GM12878 (cell line): ENCODE data around the gene PRR13. TPM values are rescaled to one million over a fixed set of nuclear protein-coding genes. Genes with fewer than 3 reads are reported as not detected.
"Not testable (repeated sequence)": the region's sequence is repeated elsewhere in the genome, so short reads cannot be mapped to it uniquely, and the experiment has no call there.

ENCODE experiments used
- ATAC-seq: fragments of 200-7000 bp; cut with Tn5 transposase; 3 replicates; pipeline ENCODE4 v1.9.1; 2020; ENCODE audit warnings: mild to moderate bottlenecking, moderate library complexity
- BruUV-seq: library from RNA; stranded (reverse); fragments of 400-500 nt; replicated peaks from 2 replicates; lab custom pipeline; 2021; lab: Mats Ljungman, UMichigan
- CTCF ChIA-PET: fragments of 300-600 bp; sonication (Branson Sonifier 250); formaldehyde crosslinking; extraction: SDS; loops from one replicate; lab custom pipeline; 2021; ENCODE audit warnings: inconsistent platforms; lab: Yijun Ruan, JAX
- POLR2A ChIA-PET: fragments of 350-600 bp; formaldehyde crosslinking; extraction: SDS; loops from one replicate; lab custom pipeline; 2021; ENCODE audit warnings: inconsistent platforms; lab: Charles Lee
- RAD21 ChIA-PET: fragments of 300-600 bp; sonication (Branson Sonifier 250); formaldehyde crosslinking; loops from one replicate; lab custom pipeline; 2023; ENCODE audit warnings: antibody characterized with exemption; ENCODE audit not compliant: unreplicated experiment; lab: Charles Lee
- SMC1A ChIA-PET: fragments of 300-600 bp; sonication (Branson Sonifier 250); formaldehyde crosslinking; loops from one replicate; lab custom pipeline; 2023; ENCODE audit not compliant: unreplicated experiment, uncharacterized antibody; lab: Charles Lee
- DNase-seq: peaks from one replicate; pipeline ENCODE4 v3.0.0-alpha.2; 2011; ENCODE audit warnings: low read depth, low spot score
- FAIRE-seq: peaks from 3 replicates; lab custom pipeline; 2011; peaks lifted over from hg19 to GRCh38; lab: Jason Lieb, UNC
- H2AFZ ChIP-seq: 2 replicates; pipeline ENCODE4 v1.6.0; 2011; ENCODE audit warnings: low read depth, low read length, control low read depth; ENCODE audit not compliant: control insufficient read depth
- H3K27ac ChIP-seq: 2 replicates; pipeline ENCODE4 v1.5.1; 2011; ENCODE audit warnings: control low read depth; ENCODE audit not compliant: control insufficient read depth, insufficient read depth
- H3K27me3 ChIP-seq, 2 experiments: replicated peaks in 1 of 2; 2 replicates each; pipeline versions ENCODE4 v1.6.0 to v1.6.1; 2011; ENCODE audit warnings: low read length in 1 of 2; ENCODE audit not compliant: control insufficient read depth in 2 of 2, insufficient read depth in 2 of 2
- H3K36me3 ChIP-seq, 2 experiments: 2 replicates each; pipeline ENCODE4 v1.5.1; 2011; ENCODE audit warnings: low read length in 1 of 2; ENCODE audit not compliant: control insufficient read depth in 2 of 2, insufficient read depth in 2 of 2
- H3K4me1 ChIP-seq: 2 replicates; pipeline ENCODE4 v1.6.1; 2011; ENCODE audit warnings: mild to moderate bottlenecking, low read length, moderate library complexity, mixed read lengths; ENCODE audit not compliant: control insufficient read depth, insufficient read depth
- H3K4me2 ChIP-seq: 2 replicates; pipeline ENCODE4 v1.6.0; 2011; ENCODE audit warnings: control low read depth; ENCODE audit not compliant: control insufficient read depth, insufficient read depth
- H3K4me3 ChIP-seq: fragments of 200-600 bp; sonication (generic); 2 replicates; pipeline ENCODE4 v1.5.1; 2016
- H3K79me2 ChIP-seq: 2 replicates; pipeline ENCODE4 v1.6.0; 2011; ENCODE audit warnings: low read length; ENCODE audit not compliant: control insufficient read depth, insufficient read depth
- H3K9ac ChIP-seq: 2 replicates; pipeline ENCODE4 v1.8.0; 2011; ENCODE audit warnings: low read length, control low read depth, mixed read lengths; ENCODE audit not compliant: control insufficient read depth, insufficient read depth
- H3K9me3 ChIP-seq: replicated peaks from 3 replicates; pipeline ENCODE4 v1.5.1; 2011; ENCODE audit warnings: mild to moderate bottlenecking, low read length; ENCODE audit not compliant: control insufficient read depth, insufficient read depth
- H4K20me1 ChIP-seq: 2 replicates; pipeline ENCODE4 v1.6.0; 2011; ENCODE audit not compliant: control insufficient read depth, insufficient read depth
- WGBS: methylation state at CpG from one replicate; pipeline ENCODE4 v1.1.6; 2016; ENCODE audit warnings: low lambda C conversion rate; ENCODE audit not compliant: insufficient replicate concordance, insufficient coverage; ENCODE audit errors: missing lambda C conversion rate; 5-methylcytosine and 5-hydroxymethylcytosine counted together
- in situ Hi-C: fragments of 300-500 bp; cut with MboI; formaldehyde crosslinking; loops from 9 replicates; pipeline ENCODE4 v1.14.3; 2018; ENCODE audit warnings: mixed read lengths
- intact Hi-C: fragments of 100-400 bp; cut with micrococcal nuclease; formaldehyde crosslinking; loops from one replicate; pipeline ENCODE4 v1.14.2; 2022; ENCODE audit not compliant: unreplicated experiment
- polyA plus RNA-seq, 11 experiments: library from polyadenylated mRNA; depleted of rRNA in 4 of 11; unstranded in 6 of 11; stranded (reverse) in 5 of 11; fragments of >200 nt; fragmentation: Nextera tagmentation in 4 of 11; fragmentation: Illumina TruSeq in 1 of 11; extraction: Ambion mirVana in 4 of 11; extraction: Trizol in 1 of 11; gene quantifications; 1 replicate in 1 of 11; 2 replicates in 10 of 11; pipeline versions ENCODE4 v1.2.1 to v1.2.3, GENCODE V29; 2011 to 2016; ENCODE audit warnings: inconsistent platforms in 2 of 11, missing spikeins in 2 of 11, low read depth in 1 of 11
- total RNA-seq, 4 experiments: library from RNA; depleted of rRNA in 3 of 4; stranded (reverse); fragments of >200 nt in 3 of 4; fragmentation: Illumina TruSeq in 1 of 4; extraction: Trizol in 1 of 4; gene quantifications; 2 replicates each; pipeline versions ENCODE4 v1.2.1 to v1.2.3, GENCODE V29; 2013 to 2021

PRR13 gene
- total and polyA plus RNA-seq, 10 of the 15 experiments (the other 5 are each of a cell fraction or from before 2014, with no cell fraction given) = 94.2 to 462 (median 276) TPM

- H3K36me3 ChIP-seq, ATAC-seq, in situ Hi-C loops, H3K9ac ChIP-seq, FAIRE-seq, H3K4me2 ChIP-seq, H3K27ac ChIP-seq, H3K27me3 ChIP-seq, BruUV-seq, H3K9me3 ChIP-seq, CTCF ChIA-PET, POLR2A ChIA-PET, H3K4me1 ChIP-seq, SMC1A ChIA-PET, H3K79me2 ChIP-seq, H4K20me1 ChIP-seq, H3K4me3 ChIP-seq, intact Hi-C loops, H2AFZ ChIP-seq, DNase-seq: not testable (repeated sequence)
- 70% methylated on average over 8 of the region's 9 CpGs for WGBS
- RAD21 ChIA-PET = interaction anchor here (0.7 kb wide), 1 partner anchor 255 kb away, joined by 3 read pairs; the partner anchor contains the start of genes CSAD and ZNF740
These were observed 6.2 kb upstream of the PRR13 start for GRCh38 chr12:53435326-53435725.

DNA sequence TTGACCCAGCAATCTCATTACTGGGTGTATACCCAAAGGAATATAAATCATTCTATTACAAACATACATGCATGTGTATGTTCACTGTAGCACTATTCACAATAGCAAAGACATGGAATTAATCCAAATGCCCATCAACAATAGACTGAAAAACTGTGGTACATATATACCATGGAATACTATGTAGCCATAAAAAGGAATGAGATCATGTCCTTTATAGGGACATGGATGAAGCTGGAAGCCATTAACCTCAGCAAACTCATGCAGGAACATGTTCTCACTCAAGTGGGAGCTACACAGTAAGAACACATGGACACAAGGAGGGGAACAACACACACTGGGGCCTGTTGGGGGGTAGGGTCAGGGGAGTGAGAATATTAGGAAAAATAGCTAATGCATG, 2.0 kb upstream of the PRR13 start:
- intact Hi-C loops, H2AFZ ChIP-seq, ATAC-seq, BruUV-seq, FAIRE-seq, H3K9ac ChIP-seq, RAD21 ChIA-PET, H3K27me3 ChIP-seq, H3K27ac ChIP-seq, DNase-seq, H3K4me1 ChIP-seq, H3K9me3 ChIP-seq, H4K20me1 ChIP-seq, H3K36me3 ChIP-seq, H3K4me2 ChIP-seq, H3K4me3 ChIP-seq, in situ Hi-C loops: not testable (repeated sequence)
- CTCF ChIA-PET = interaction anchor here (1.7 kb wide), 1 partner anchor 119 kb away, joined by 6 read pairs; the partner anchor contains the start of gene AAAS
- SMC1A ChIA-PET = interaction anchor here (0.6 to 0.9 kb wide), 2 partner anchors 87 to 115 kb away, joined by 3 read pairs; no protein-coding TSS in a partner anchor
- peaks cover 24% of the 10 kb centered on the region for H3K79me2 ChIP-seq
- POLR2A ChIA-PET = interaction anchor here (0.6 to 1.8 kb wide), 2 partner anchors 12 to 398 kb away, joined by 3 to 4 read pairs; no protein-coding TSS in a partner anchor
